Measurements from ENCODE around the gene TMEM200A. TPM values are rescaled to one million over a fixed set of nuclear protein-coding genes. Genes with fewer than 3 reads are reported as not detected.

Gene TMEM200A
- total and polyA plus RNA-seq, 11 donors, result 0.15 to 1.9 (median 0.42) TPM; not detected in 6

DNA sequence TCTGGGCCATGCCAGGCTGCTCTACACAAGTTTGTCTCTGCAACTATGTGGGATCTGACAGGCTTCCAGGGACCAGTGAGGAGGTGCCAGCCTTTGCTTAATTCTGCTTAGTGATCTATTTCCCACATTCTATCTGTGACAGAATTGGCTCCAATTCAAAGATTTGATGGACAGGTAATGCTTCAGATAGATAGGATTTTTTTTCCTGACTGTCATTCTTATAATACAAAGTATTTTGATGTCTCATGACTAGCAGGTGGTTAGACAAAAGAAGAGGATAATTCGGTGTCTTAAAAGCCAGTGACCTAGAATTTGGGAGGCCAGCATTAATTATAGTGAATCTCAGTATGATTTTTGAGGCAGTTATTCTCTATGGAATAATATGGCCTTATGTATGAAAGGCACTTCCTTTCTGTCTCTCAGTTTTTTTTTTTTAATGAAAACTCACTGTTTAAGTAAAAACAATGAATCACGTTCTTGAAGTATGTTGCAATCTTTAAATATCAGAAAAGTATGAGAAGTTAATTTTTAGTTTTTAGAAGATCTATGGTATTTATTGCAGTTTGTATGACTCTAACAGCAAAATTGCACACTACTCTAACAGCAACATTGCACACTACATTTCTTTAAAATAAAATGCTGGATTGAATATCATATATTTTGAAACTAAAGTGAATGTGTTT lies 43.7 kb downstream of the TMEM200A start:
- DNase-seq, result no peak
- no peak for ATAC-seq
- no peaks in the 10 kb centered on the region for H3K36me3 ChIP-seq
- no peak overlapping the region for H3K27ac ChIP-seq
- WGBS, 4 donors, result 36 to 54% (median 38%) methylated on average over 2 of the region's 2 CpGs
- TF ChIP-seq, protein P1, sequence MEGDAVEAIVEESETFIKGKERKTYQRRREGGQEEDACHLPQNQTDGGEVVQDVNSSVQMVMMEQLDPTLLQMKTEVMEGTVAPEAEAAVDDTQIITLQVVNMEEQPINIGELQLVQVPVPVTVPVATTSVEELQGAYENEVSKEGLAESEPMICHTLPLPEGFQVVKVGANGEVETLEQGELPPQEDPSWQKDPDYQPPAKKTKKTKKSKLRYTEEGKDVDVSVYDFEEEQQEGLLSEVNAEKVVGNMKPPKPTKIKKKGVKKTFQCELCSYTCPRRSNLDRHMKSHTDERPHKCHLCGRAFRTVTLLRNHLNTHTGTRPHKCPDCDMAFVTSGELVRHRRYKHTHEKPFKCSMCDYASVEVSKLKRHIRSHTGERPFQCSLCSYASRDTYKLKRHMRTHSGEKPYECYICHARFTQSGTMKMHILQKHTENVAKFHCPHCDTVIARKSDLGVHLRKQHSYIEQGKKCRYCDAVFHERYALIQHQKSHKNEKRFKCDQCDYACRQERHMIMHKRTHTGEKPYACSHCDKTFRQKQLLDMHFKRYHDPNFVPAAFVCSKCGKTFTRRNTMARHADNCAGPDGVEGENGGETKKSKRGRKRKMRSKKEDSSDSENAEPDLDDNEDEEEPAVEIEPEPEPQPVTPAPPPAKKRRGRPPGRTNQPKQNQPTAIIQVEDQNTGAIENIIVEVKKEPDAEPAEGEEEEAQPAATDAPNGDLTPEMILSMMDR (IDR thresholded peaks at IDR 0.05), result no peak
- no peak for TF ChIP-seq POLR2A (IDR thresholded peaks at IDR 0.05)
- intact Hi-C loops (cut with DNase I), result no loop called here
- H3K27me3 ChIP-seq, result peaks cover 0 to 5% (median 0%) of the 10 kb centered on the region in 9 donors
- H3K4me1 ChIP-seq, result no peaks in the 10 kb centered on the region
- peaks cover 0 to 5% (median 0%) of the 10 kb centered on the region in 12 donors for H3K9me3 ChIP-seq
- H3K4me3 ChIP-seq, result no peak overlapping the region

DNA sequence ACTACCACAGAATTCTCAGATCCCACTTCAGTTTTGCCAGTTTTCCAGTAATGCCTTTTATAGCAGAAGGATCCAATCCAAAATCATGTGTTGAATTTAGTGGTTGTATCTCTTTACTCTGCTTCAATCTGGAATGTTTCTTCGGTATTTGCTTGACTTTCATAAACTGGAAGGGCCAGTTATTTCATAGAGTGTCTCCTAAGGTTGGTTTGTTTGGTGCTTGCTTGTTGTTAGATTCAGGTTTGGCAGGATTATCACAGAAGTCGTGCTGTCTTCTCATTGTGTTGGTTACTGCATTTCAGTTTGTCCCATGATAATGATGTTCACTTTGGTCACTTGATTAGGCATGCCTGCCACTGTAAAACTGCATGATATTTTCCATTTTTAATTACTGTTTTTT lies 45.7 kb downstream of the TMEM200A start:
- TF ChIP-seq, protein P1 (IDR thresholded peaks at IDR 0.05), result no peak
- TF ChIP-seq POLR2A (IDR thresholded peaks at IDR 0.05), result no peak
- Histone ChIP-seq H3K27me3 (peaks cover 0 to 5% (median 0%) of the 10 kb centered on the region in 9 donors), H3K27ac (no peak overlapping the region), H3K4me3 (no peak overlapping the region), H3K9me3 (peaks cover 0 to 5% (median 0%) of the 10 kb centered on the region in 12 donors), H3K4me1 (no peaks in the 10 kb centered on the region), H3K36me3 (no peaks in the 10 kb centered on the region)
- DNase-seq, result no peak
- intact Hi-C loops (cut with DNase I), result no loop called here
- WGBS, 4 donors, result 73 to 84% (median 80%) methylated on average over 2 of the region's 2 CpGs
- ATAC-seq, result no peak

DNA sequence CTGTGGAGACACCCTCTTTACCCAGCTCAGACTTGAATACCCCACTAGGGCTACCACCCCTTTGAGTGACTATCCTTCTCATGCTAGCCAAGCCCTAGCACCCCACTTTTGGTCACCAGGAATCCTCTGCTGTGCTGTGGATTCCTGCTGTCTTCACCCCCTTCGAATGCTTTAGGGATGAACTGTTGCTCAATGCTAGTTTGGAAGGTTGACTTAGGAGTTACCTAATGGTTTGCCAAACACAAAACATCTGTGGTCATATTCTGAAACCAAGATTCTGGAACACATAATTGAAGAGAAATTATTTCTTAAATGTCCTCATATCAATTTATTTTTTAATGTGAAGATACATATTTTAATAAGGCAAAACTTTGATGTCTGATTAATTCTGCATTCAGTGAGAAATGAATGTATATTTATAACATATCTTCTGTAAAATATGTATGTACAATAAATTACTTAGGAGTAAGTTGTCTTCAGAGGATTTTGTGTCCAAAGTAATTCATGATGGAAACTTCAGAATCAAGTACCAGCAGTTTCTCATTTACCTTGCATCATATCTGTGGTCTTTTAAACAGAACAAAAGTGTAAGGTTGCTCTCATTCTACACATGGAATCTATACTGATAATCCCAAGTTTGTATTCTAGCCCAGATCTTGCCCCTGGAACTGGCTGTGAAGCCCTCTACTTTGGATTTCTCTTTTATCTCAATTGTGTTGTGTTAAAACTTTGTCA lies 46.9 kb downstream of the TMEM200A start:
- DNase-seq (no peak), ATAC-seq (no peak)
- no peaks in the 10 kb centered on the region for H3K4me1 ChIP-seq
- H3K27me3 ChIP-seq, result peaks cover 0 to 5% (median 0%) of the 10 kb centered on the region in 9 donors
- intact Hi-C loops (cut with DNase I), result no loop called here
- H3K9me3 ChIP-seq, result peaks cover 0 to 5% (median 0%) of the 10 kb centered on the region in 12 donors
- 47 to 72% (median 63%) methylated on average over 1 of the region's 1 CpG for WGBS, 4 donors
- TF ChIP-seq POLR2A (IDR thresholded peaks at IDR 0.05), result no peak
- TF ChIP-seq, protein P1 (IDR thresholded peaks at IDR 0.05), result no peak
- no peak overlapping the region for H3K4me3 ChIP-seq
- no peaks in the 10 kb centered on the region for H3K36me3 ChIP-seq
- H3K27ac ChIP-seq, result no peak overlapping the region

DNA sequence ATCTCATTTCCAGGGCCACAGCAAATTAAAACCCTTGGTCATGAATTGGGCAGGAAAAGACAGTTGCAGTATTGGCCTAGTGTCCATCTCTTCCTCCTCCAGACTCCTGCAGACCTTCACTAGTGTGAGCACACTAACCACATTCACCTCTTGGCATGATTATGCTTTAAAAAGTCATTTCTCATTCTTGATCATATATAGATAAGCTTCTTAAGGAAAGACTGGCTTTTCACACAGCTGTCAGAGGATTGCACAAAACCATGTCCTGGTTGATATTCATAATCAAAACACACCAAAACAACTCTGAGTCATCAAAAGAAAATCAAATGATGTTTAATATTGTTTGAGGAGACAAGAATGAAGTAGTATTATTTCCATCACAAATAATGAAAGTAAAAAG lies 52.1 kb downstream of the TMEM200A start:
- DNase-seq, result no peak
- Histone ChIP-seq H3K4me1 (no peaks in the 10 kb centered on the region), H3K27me3 (no peaks in the 10 kb centered on the region), H3K4me3 (no peak overlapping the region), H3K36me3 (no peaks in the 10 kb centered on the region), H3K9me3 (no peaks in the 10 kb centered on the region), H3K27ac (no peak overlapping the region)
- ATAC-seq, result no peak
- intact Hi-C loops (cut with DNase I), result no loop called here
- no peak for TF ChIP-seq POLR2A (IDR thresholded peaks at IDR 0.05)
- TF ChIP-seq, protein P1 (IDR thresholded peaks at IDR 0.05), result no peak
